Measurements from ENCODE around the gene FBXO7. TPM values are rescaled to one million over a fixed set of nuclear protein-coding genes. Genes with fewer than 3 reads are reported as not detected.

The FBXO7 gene
- total and polyA plus RNA-seq, 7 donors: 25.6 to 49.8 (median 28.2) TPM

DNA sequence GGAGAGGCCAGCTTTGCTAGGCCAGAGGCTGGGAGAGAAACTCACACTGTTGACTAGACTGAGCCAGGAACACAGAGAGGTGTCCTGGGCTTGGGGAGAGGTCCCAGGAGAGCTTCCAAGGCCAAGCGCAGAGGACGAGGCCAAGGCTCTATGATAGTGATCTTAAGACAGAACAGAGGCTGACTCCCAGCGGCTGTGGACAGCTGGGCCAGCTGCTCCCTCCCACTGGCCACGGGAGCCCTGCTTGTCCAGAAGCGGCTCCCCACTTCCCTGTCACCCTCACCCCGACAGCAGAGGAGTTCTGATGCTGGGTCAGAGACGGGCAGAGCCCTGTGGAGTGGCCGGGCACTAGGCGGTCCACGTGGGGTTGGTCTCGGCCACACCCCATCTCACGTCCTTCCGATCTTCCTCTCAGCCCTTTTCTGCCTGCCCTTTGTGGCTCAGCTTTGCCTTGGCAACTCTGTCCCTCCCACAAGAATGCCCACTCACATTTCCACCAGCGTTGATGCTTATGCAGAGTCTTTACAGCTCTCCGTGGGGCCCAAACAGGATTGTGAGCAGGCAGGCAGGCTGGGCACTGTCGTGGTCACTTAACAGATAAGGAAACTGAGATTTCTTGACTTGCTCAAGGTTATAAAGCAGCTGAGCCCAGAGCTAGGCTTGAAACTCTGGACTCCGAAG lies 68.2 kb downstream of the FBXO7 start:
- ATAC-seq (peak; percentile 32 to 77 (median 68)), DNase-seq (peak; percentile 69 to 86)
- Histone ChIP-seq H3K4me3 (no peak overlapping the region), H3K9me3 (no peaks in the 10 kb centered on the region), H3K4me1 (no peaks in the 10 kb centered on the region), H3K27me3 (ENCODE audit: insufficient read depth in 3 of 3, low read length in 2 of 3) (peaks cover 0 to 13% (median 0%) of the 10 kb centered on the region in 3 donors), H3K27ac (peak overlapping the region; percentile 55), H3K36me3 (ENCODE audit: insufficient read depth in 1 of 2, low read depth in 1 of 2) (no peaks in the 10 kb centered on the region)
- intact Hi-C loops (cut with DNase I): no loop called here
- 21 to 38% (median 23%) methylated on average over 13 to 17 of the region's 17 CpGs for WGBS, 3 donors
- TF ChIP-seq, protein P1, sequence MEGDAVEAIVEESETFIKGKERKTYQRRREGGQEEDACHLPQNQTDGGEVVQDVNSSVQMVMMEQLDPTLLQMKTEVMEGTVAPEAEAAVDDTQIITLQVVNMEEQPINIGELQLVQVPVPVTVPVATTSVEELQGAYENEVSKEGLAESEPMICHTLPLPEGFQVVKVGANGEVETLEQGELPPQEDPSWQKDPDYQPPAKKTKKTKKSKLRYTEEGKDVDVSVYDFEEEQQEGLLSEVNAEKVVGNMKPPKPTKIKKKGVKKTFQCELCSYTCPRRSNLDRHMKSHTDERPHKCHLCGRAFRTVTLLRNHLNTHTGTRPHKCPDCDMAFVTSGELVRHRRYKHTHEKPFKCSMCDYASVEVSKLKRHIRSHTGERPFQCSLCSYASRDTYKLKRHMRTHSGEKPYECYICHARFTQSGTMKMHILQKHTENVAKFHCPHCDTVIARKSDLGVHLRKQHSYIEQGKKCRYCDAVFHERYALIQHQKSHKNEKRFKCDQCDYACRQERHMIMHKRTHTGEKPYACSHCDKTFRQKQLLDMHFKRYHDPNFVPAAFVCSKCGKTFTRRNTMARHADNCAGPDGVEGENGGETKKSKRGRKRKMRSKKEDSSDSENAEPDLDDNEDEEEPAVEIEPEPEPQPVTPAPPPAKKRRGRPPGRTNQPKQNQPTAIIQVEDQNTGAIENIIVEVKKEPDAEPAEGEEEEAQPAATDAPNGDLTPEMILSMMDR (IDR thresholded peaks at IDR 0.05): no peak

DNA sequence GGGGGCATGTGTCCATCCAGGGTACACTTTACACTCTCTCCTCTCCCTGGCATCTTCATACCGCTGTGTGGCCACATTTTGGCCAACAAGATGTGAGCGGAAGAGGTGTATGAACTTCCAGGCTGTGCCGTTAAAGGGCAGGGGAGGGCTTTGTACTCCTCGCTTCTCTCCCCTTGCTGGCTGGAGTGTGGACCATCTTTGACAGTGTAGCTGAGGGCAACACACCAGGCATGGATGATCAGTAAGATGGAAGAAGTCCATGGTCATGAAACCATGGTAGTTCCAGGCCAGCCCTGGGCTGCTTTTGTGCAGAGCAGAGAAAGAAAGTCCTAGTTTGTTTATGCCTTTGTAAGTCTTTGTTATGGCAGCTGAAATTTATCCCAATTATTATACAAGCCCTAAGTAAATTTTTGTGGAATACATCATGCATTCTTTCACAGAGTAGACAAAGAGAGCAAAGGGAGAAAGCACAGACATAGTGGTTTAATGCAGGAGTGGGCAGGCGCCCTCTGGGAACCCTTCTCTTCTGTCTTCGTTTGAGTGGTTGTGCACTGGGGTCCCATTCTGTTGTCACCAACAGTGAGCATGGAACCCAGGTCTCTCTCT lies 70.4 kb downstream of the FBXO7 start:
- Histone ChIP-seq H3K36me3 (ENCODE audit: insufficient read depth in 1 of 2, low read depth in 1 of 2) (no peaks in the 10 kb centered on the region), H3K27ac (no peak overlapping the region), H3K4me1 (no peaks in the 10 kb centered on the region), H3K9me3 (no peaks in the 10 kb centered on the region), H3K27me3 (ENCODE audit: insufficient read depth in 3 of 3, low read length in 2 of 3) (peaks cover 0 to 17% (median 0%) of the 10 kb centered on the region in 3 donors), H3K4me3 (no peak overlapping the region)
- 92 to 95% (median 93%) methylated on average over 6 of the region's 6 CpGs for WGBS, 3 donors
- TF ChIP-seq, protein P1 (IDR thresholded peaks at IDR 0.05): no peak
- ATAC-seq (no peak), DNase-seq (no peak)
- intact Hi-C loops (cut with DNase I): no loop called here

- H3K27me3 ChIP-seq (ENCODE audit: insufficient read depth in 3 of 3, low read length in 2 of 3): peaks cover 0 to 17% (median 0%) of the 10 kb centered on the region in 3 donors
- intact Hi-C loops (cut with DNase I): no loop called here
- no peaks in the 10 kb centered on the region for H3K36me3 ChIP-seq (ENCODE audit: insufficient read depth in 1 of 2, low read depth in 1 of 2)
- WGBS, 3 donors: 82 to 93% (median 83%) methylated on average over 4 of the region's 4 CpGs
- no peaks in the 10 kb centered on the region for H3K4me1 ChIP-seq
- H3K9me3 ChIP-seq: no peaks in the 10 kb centered on the region
- TF ChIP-seq, protein P1 (IDR thresholded peaks at IDR 0.05): no peak
- no peak overlapping the region for H3K4me3 ChIP-seq
- peak in 1 of 4 donors; percentile 55 for ATAC-seq
- no peak for DNase-seq
- H3K27ac ChIP-seq: no peak overlapping the region
These were observed 71.2 kb downstream of the FBXO7 start for GRCh38 chr22:32545801-32546200.

DNA sequence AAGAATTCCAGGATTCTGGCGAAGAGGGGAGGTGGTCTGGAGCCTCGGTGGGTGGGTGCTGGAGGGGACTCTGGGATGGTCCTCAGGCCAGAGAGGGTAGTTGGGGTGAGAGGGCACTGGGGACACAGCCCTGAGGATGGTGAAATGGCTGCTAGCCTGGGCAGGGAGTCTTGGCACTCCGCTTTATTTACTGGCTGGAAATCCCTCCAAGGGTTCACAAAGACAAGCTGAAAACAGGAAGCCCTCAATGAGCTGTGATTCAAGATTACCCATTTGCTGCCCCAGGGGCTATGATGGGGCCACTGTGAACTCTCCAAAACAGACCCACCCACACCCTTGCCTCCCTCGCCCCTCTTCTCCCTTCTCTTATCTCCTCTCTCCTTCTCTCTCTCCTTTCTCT lies 71.9 kb downstream of the FBXO7 start:
- no peaks in the 10 kb centered on the region for H3K36me3 ChIP-seq (ENCODE audit: insufficient read depth in 1 of 2, low read depth in 1 of 2)
- 61 to 72% (median 65%) methylated on average over 4 of the region's 4 CpGs for WGBS, 3 donors
- peak in 1 of 4 donors; percentile 55 for ATAC-seq
- DNase-seq: no peak
- H3K27me3 ChIP-seq (ENCODE audit: insufficient read depth in 3 of 3, low read length in 2 of 3): peaks cover 0 to 22% (median 0%) of the 10 kb centered on the region in 3 donors
- H3K27ac ChIP-seq: no peak overlapping the region
- H3K4me3 ChIP-seq: no peak overlapping the region
- intact Hi-C loops (cut with DNase I): no loop called here
- no peaks in the 10 kb centered on the region for H3K9me3 ChIP-seq
- no peaks in the 10 kb centered on the region for H3K4me1 ChIP-seq
- TF ChIP-seq, protein P1 (IDR thresholded peaks at IDR 0.05): no peak

Measured in psoas muscle (tissue), 8 donors.